ENCODE measurements around the gene CDKN2AIPNL.

DNA sequence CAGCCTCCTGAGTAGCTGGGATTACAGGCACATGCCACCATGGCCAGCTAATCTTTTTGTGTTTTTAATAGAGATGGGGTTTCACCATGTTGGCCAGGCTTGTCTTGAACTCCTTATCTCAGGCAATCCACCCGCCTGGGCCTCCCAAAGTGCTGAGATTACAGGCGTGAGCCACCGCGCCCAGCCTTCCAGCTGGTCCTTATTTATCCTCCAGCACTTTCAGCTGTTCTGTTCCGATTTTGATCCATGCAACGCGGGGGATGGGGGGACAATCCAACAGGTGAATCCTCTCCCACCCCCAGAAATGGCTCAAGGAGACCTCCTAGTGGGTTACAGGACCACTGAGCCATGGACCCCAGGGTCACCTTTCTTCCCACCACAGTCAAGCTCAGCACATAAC, 14.7 kb upstream of the CDKN2AIPNL start:
- TF ChIP-seq EZH2 (IDR thresholded peaks at IDR 0.05; ENCODE audit: insufficient read depth, low read length) (no peak), CTCF (IDR thresholded peaks at IDR 0.05; ENCODE audit: insufficient read depth, low read depth, low read length) (no peak)

All from astrocyte (in vitro differentiated cells and primary cell).